Stimulated activated CD4-positive, alpha-beta T cell treated with anti-CD3 and anti-CD28 coated beads, TNF-alpha, amount 100 ng/mL, for 4 hours (primary cell): Measurements from ENCODE around the gene MCMBP.
"Not testable (repeated sequence)": the region's sequence is repeated elsewhere in the genome, so short reads cannot be mapped to it uniquely, and the experiment has no call there.

Source experiments
- DNase-seq, 3 experiments: peaks; one replicate each; pipeline ENCODE4 v3.0.0-alpha.2; 2020; ENCODE audit warnings: low read depth in 3 of 3

MCMBP gene

GRCh38 chr10:119872860-119873681, 428 bp upstream of the MCMBP start:
- DNase-seq, result peak; percentile 74 to 80 (median 76)

- DNase-seq, result peak; percentile 26 to 43 (median 32)
Observed at GRCh38 chr10:119871881-119872609, 598 bp downstream of the MCMBP start.

GRCh38 chr10:119869398-119869797, 3.2 kb downstream of the MCMBP start:
- DNase-seq, result not testable (repeated sequence)

DNA sequence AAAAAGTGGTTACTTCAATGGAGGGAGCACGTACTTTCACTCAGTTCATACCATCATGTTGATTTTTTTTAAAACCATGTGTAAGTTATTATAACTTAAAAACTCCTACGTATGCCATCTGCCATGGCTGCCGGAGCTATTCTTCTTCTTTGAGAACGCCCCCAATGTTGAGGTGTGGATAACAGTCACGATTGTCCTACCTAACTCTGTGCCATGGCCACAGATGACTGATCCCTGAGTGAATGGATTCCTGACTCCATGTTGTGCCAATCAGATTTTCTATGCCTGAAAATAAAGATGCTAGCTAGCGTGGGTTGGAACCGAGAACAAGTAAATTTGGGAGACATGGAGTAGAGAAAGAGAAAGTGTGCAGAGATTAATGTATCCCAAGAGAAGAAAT, 5.3 kb downstream of the MCMBP start:
- no peak for DNase-seq

DNA sequence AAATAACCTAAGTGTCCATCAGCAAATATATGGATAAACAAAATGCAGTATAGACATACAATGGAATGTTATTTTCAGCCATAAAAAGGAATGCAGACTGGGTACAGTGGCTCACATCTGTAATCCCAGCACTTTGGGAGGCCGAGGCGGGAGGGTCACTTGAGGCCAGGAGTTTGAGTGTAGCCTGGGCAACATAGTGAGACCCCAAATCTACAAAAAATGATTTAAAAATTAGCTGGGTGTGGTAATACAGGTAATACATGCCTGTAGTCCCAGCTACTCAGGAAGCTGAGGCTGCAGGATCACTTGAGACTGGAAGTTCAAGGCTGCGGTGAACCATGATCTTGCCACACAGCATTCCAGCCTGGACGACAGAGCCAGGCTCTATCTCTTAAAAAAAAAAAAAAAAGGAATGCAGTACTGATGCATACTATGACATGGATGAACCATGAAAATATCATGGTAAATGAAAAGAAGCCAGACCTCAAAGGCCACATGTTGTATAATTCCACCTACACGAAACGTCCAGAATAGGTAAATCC, 6.9 kb downstream of the MCMBP start:
- DNase-seq, result no peak

- no peak for DNase-seq
Observed at GRCh38 chr10:119863951-119864565, 8.6 kb downstream of the MCMBP start.

- DNase-seq, result no peak
Observed at GRCh38 chr10:119862524-119862923, 10.1 kb downstream of the MCMBP start.

DNA sequence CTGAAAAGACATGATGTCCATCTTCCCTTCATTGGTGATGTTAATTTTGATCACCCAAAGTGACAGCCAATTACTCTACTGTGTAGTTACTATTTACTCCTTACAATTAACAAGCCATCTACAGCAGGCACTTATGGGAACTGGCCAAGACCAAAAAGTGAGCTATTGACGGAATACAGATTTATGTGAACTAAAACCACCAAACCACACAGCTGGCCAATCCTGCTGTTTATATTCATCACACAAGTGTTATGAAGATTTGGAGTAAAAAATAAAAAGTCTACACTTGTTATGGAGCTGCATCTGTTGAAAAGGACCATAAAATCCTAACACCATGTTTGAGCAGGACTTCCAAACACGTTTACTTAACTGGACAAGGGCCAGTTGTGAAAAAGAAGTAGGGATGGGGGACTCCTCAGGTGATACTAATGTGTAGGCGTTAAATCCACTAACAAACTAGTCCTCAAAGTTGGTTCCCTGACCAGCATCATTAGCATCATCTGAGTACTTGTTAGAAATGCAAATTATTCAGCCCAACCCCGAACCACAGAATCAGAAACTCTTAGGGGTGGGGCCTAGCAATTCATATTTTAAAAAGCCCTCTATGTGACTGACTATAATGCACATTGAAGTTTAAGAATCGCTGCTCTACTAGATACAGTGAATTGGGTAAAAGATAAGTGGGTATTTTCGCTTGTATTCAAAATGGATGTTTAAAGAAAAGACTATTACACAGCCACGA, 11.6 kb downstream of the MCMBP start:
- DNase-seq, result no peak

GRCh38 chr10:119859420-119860258, 13.0 kb downstream of the MCMBP start:
- DNase-seq, result no peak

DNA sequence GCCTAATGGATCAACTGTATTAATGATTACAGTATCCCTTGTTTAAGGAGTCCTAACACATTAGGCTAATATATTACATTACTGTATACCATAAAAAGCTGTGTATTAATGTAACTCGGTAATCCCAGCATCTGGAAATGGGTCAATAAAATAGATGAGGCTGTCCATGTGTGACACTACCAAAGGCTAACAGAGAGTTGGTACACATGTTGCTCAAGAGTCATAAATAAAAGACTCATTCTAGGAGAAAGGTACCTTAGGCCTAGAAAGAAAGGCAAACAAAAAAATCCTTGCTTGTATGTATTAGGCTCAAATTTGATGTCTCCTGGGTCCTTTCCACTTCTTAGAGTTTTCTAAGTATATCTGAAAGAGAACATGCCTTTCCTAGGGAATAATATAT, 14.6 kb downstream of the MCMBP start:
- DNase-seq, result no peak

DNA sequence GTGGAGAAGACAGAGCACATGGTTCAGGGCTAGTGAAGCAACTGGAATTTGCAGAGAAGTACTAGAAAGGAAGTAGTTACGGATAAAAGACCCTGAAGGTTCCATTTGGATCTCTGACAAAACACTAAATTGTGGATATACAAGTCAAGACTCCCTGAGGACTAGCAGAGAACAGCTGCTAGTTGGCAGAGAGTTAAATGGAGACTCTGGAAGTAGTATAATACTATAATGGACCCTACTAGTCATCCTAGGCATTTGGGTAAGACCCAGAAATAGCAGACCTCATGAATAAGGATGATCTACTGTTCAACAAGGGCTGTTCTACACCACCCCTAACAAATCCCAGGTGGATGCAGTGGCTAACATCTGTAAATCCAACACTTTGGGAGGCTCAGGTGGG, 19.1 kb downstream of the MCMBP start:
- DNase-seq, result no peak

- DNase-seq, result no peak
Observed at GRCh38 chr10:119852822-119853221, 19.8 kb downstream of the MCMBP start.

- DNase-seq, result no peak
Observed at GRCh38 chr10:119852277-119852676, 20.4 kb downstream of the MCMBP start.

DNA sequence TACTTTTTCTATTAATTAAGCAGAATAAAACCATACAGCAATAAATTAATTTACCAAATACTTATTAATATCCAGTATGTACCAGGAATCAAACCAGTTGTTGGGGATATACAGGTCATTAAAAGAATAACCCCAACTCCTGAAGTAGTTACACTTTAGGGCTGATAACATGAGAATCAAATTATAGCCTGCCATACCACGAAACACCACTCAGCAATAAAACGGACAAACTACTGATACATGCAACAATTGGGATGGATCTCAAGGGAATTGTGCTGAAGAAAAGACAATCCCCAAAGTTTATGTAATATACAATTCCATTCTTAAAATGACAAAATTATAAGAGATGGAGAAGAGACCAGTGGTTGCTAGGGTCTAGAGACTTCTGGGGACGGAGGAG, 22.7 kb downstream of the MCMBP start:
- DNase-seq, result no peak

GRCh38 chr10:119849031-119849789, 23.4 kb downstream of the MCMBP start:
- no peak for DNase-seq

- DNase-seq, result no peak
Observed at GRCh38 chr10:119845656-119846055, 27.0 kb downstream of the MCMBP start.

GRCh38 chr10:119834188-119834587, 38.5 kb downstream of the MCMBP start:
- no peak for DNase-seq

DNA sequence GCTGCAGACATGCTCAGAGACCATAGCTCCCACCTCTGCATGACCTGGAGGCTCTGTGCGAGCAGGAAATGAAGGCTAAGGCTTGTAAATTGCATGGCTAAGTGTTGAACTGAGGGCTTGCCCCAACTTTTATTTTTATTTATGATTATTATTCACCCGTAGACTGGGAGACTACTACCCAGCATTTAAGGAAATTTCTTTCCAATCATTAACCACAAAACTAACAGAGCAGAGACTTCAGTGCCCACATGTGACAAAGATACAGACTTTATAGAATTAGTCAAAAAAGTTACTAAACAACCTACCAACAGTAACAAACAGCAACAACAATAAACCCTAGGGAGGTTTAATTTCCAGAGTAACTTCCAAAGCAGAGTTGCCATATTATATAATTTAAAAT, 39.7 kb downstream of the MCMBP start:
- no peak for DNase-seq

- no peak for DNase-seq
Observed at GRCh38 chr10:119831656-119832055, 41.0 kb downstream of the MCMBP start.

DNA sequence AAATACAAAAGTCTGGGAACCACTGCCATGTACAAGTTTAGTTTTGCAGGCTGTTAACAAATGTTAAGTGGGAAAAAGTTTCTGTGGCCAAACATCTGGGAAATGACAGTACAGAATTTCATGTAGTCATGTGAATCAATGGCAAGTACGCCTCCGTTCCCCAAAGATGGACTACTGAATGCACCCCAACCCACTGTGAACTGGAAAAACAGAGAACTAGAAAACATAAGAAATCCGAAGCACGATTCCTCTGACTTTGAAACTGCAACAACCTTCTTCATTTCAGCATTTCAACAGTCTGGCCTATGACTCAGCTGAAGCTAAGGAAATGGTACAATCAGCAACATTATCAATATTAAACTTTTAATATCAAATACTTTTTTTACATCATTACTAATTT, 41.8 kb downstream of the MCMBP start:
- DNase-seq, result no peak
